Stimulated activated CD8-positive, alpha-beta memory T cell treated with anti-CD3 and anti-CD28 coated beads, Interleukin-15, amount 100 ng/mL, for 1 hour (primary cell): ENCODE measurements around the gene SYCP2L.
"Not testable (repeated sequence)": the region's sequence is repeated elsewhere in the genome, so short reads cannot be mapped to it uniquely, and the experiment has no call there.

Experiments used
- DNase-seq: peaks from one replicate; pipeline ENCODE4 v3.0.0-alpha.2; 2020; ENCODE audit warnings: low read depth

Gene SYCP2L

GRCh38 chr6:10957414-10957886 lies 70.6 kb downstream of the SYCP2L start:
- DNase-seq = no peak

DNA sequence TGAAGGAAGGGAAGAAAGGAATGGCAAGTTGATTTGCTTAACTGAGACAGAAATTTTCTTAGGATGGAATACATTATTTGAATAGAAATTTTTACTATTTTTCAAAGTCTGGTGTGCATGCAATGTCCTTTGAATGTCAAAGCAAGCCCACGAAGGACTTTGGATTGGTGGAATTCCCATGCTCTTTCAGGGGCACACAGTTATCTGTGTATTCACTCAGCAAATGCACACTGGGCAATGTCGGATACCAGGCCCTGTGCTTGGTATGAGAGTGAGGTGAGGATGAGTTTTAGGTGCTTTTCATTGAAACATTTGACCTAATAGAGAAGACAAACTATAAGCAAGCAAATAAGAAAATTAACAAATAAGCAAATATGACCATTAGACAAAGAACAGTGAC lies 73.3 kb downstream of the SYCP2L start:
- no peak for DNase-seq

- DNase-seq = no peak
Observed at GRCh38 chr6:10961837-10962236, 75.0 kb downstream of the SYCP2L start.

GRCh38 chr6:10962673-10963072 lies 75.8 kb downstream of the SYCP2L start:
- DNase-seq = no peak

DNA sequence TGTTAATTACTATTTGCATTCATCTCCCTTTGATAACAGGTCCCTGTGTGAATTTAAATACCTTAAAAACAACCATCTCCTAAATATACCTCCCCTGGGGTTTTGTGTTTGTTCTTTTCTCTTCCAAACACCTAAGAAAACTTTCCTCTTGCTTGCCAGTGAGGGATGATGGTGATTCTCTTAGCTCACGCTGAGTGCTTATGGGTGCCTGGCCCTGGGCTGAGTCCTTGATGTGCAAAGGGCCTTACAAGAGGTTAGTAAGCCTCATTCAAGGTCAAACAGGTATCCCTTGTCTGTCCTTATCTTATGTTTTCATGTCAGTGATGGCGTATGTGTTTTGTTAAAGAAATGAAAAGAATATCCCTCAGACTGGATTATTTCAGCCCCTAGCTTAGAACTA lies 76.3 kb downstream of the SYCP2L start:
- no peak for DNase-seq

DNA sequence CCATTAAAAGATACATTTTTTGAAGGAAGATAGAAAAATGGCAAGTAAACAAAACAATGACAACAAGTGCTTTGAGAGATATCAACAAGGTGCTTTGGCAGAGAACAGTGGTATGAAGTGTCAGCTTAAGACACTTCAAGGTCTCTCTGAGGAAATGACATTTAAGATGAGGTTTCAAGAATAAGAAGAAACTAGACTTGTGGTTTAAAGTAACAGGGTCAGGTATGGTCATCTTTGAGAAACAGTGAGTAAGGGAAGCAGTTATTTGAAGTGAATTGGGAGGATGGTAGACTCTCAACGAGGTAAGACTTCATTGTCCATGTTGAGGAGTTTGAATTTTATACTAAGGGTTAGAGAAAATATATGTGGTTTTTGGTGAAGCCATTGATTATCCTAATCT lies 77.8 kb downstream of the SYCP2L start:
- no peak for DNase-seq

- DNase-seq = no peak
Observed at GRCh38 chr6:10968776-10969175, 81.9 kb downstream of the SYCP2L start.

DNA sequence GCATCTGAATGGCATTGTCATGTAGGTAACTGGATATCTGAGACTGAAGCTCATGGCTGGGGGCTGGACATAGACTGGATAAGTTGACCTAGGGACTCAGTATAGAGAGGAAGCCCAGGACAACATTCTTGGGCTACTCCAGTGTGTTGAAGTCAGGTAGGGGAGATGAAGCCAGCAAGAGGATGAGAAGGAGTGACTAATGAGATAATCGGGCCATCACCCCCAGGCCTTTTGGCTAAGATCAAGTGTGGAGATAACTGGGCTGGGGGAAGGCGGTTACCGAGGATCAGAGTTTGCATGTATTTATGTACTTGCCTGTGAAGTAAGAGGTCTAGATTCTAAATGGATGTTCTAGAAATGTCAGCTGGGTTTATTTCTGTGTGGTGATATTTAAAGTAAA lies 83.9 kb downstream of the SYCP2L start:
- no peak for DNase-seq

- DNase-seq = no peak
Observed at GRCh38 chr6:10972196-10972595, 85.3 kb downstream of the SYCP2L start.

- DNase-seq = no peak
Observed at GRCh38 chr6:10976571-10976970, 89.7 kb downstream of the SYCP2L start.

GRCh38 chr6:10977231-10977968 lies 90.5 kb downstream of the SYCP2L start:
- DNase-seq = no peak

- DNase-seq = no peak
Observed at GRCh38 chr6:10979603-10980002, 92.8 kb downstream of the SYCP2L start.

GRCh38 chr6:10981409-10981808 lies 94.6 kb downstream of the SYCP2L start:
- DNase-seq = no peak

DNA sequence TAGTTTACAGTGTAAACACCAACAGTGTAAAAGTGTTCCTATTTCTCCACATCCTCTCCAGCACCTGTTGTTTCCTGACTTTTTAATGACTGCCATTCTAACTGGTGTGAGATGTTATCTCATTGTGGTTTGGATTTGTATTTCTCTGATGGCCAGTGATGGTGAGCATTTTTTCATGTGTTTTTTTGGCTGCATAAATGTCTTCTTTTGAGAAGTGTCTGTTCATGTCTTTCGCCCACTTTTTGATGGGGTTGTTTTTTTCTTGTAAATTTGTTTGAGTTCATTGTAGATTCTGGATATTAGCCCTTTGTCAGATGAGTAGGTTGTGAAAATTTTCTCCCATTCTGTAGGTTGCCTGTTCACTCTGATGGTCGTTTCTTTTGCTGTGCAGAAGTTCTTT lies 98.1 kb downstream of the SYCP2L start:
- DNase-seq = not testable (repeated sequence)

DNA sequence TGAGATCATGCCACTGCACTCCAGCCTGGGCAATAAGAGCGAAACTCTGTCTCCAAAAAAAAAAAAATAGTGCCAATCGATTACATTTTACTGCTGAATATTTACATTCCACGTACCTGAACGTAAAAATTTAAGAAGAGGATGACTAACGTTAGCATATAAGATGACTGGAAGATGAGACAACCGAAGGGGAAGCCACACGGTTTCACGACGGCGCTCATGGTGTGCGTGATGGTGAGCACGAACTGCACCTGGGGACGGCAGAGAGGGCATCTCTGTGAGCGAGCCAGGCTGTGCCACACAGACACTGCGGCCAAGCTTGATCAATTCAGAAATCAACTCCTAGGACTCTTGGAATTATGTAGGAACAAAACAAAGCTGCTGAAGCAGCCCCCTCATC lies 102.7 kb downstream of the SYCP2L start:
- no peak for DNase-seq

- no peak for DNase-seq
Observed at GRCh38 chr6:10991115-10991514, 104.3 kb downstream of the SYCP2L start.

DNA sequence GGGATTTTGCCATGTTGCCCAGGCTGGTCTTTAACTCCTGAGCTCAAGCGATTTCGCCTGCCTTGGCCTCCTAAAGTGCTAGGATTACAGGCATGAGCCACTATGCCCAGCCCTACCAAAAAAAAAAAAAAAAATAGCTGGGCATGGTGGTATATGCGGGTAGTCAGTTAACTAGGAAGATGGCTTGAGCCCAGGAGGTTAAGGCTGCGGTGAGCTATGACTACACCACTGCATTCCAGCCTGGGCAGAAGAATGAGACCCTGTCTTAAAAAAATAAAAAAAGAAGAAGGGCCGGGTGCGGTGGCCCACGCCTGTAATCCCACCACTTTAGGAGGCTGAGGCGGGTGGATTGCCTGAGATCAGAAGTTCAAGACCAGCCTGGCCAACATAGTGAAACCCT lies 107.0 kb downstream of the SYCP2L start:
- DNase-seq = no peak

DNA sequence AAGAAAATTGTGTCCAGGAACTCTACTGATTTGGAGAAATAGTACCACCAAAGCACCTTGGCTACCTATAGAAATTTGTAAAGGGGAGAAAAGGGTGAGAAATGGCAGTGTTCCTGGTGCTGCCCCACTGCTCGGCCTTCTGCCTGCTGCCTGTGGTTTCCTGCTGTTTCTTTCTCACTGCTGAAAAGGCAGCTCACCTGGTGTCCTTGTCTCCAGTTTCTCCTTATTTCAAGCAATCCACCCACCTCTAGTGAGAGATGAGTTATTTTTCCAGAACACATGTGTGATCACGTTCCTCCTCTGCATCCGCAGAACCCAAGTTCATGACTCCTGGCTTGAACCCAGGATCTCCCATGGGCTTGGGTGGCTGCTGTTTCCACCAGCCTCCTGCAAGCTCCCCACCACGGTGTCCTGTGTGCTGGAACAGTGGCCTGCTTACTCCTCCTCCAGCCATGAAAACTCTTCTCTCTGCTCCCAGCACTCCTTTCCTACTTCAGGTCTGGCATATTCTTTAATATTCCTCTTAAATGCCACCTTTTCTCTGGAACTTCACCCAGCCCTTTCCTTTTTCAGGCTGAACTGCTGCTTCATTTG lies 108.4 kb downstream of the SYCP2L start:
- no peak for DNase-seq

- DNase-seq = no peak
Observed at GRCh38 chr6:10999994-11000393, 113.1 kb downstream of the SYCP2L start.

DNA sequence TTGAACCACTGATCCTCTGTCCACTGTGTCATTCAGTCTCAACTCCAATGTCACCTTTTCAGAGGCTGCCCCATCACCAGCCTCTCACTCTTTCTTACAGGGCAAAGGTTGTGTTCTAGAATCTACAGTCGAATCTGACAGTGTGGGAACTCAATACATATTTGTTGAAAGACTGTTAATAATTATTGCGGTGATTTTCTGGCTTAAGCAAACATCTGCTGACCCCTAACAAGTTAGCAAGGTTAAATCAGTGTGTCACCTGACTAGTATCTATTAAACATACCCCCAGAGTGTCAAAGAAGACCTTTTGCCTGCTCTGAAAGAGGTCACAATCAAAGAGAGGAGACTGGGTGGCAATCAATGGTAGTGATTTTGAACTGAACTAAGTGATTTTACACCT lies 115.3 kb downstream of the SYCP2L start:
- DNase-seq = no peak

- DNase-seq = not testable (repeated sequence)
Observed at GRCh38 chr6:11003297-11003696, 116.4 kb downstream of the SYCP2L start.

GRCh38 chr6:11006061-11006460 lies 119.2 kb downstream of the SYCP2L start:
- DNase-seq = no peak

- DNase-seq = no peak
Observed at GRCh38 chr6:11007715-11008608, 121.1 kb downstream of the SYCP2L start.
